GM21528 (cell line): ENCODE results near the gene PTTG1IP.

Experiments used
- ATAC-seq: cut with Tn5 transposase; IDR thresholded peaks from one replicate; pipeline ENCODE4 v1.9.1; 2021; ENCODE audit warnings: mild to moderate bottlenecking, moderate library complexity; ENCODE audit not compliant: unreplicated experiment, low FRiP score

PTTG1IP gene

GRCh38 chr21:44898011-44898488, 24.6 kb upstream of the PTTG1IP start:
- no peak for ATAC-seq

- ATAC-seq: no peak
Observed at GRCh38 chr21:44897326-44898010, 24.0 kb upstream of the PTTG1IP start.

DNA sequence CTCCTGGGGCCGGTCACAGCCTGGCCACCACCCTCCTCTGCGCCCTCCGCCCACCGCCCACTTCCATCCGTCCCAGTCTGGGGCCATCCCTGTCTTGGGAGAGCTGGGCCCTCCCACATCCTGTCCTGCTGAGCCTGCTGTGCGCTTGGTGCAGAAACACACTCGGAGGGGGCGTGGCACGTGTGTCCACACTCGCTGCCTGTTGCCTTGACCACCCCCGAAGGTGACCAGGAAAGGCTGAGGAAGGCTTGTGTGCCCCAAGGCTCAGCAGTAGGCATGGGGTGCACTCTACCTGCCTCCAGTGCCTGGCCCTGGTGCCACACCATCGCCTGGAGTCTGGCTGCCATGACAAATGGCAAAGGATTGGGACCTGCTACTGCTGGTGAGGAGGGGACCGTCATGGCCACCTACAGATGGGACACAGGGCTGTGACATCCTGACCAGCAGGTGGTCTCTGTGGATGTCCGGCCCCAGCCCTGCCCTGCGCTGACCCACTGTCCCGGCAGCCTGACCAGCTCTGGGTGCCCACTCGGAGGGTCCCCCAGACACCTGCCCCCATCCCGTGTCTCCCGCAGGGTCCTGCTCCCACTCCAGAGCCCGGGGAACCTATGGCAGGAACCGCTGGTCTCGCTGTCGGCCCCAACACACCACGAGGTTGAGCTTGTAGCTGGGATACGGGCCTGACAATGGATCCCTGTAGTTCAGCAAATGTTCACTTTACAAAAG, 23.2 kb upstream of the PTTG1IP start:
- ATAC-seq: no peak

DNA sequence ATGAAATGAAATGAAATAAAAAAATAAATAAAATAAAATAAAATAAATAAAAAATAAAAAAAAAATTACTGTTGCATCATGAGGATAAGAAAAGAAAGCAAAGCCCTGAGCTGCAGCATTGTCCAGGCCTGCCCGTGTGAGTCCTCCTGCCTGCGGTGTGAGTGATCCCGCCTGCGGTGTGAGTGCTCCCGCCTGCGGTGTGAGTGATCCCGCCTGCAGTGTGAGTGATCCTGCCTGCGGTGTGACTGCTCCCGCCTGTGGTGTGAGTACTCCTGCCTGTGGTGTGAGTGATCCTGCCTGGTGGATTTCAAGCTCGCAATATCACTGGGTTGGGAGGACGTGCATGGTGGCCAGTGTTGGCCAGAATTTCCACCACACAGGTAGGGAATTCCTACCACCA, 22.4 kb upstream of the PTTG1IP start:
- no peak for ATAC-seq

DNA sequence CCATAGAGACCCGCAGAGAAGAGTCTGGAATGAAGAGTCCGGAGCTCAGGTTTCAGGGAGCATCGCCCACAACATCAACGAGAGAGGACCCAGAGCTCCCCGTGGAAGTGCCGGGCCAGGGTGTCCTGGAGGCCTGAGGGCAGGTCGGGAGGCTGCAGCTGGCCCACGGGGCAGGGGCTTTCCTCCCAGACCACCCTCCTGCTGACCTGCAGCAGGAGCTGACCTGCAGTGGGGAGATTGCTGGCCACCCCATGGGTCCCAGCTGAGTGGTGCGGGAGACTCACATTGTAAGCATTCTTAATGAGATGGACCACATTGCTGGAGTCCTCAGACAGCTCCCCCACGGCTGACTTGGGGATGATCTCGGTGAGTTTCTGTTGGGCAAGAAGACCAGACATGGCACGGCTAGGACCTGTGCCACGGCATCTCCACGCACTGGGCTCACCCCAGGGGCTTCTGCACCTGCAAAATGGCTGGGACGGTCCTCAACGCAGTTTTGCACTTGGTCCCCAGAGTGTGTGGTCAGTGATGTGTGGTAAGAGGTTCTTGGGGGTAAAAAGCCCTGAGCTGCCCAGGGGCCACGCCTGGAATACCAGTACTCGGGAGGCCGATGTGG, 21.3 kb upstream of the PTTG1IP start:
- ATAC-seq: no peak

DNA sequence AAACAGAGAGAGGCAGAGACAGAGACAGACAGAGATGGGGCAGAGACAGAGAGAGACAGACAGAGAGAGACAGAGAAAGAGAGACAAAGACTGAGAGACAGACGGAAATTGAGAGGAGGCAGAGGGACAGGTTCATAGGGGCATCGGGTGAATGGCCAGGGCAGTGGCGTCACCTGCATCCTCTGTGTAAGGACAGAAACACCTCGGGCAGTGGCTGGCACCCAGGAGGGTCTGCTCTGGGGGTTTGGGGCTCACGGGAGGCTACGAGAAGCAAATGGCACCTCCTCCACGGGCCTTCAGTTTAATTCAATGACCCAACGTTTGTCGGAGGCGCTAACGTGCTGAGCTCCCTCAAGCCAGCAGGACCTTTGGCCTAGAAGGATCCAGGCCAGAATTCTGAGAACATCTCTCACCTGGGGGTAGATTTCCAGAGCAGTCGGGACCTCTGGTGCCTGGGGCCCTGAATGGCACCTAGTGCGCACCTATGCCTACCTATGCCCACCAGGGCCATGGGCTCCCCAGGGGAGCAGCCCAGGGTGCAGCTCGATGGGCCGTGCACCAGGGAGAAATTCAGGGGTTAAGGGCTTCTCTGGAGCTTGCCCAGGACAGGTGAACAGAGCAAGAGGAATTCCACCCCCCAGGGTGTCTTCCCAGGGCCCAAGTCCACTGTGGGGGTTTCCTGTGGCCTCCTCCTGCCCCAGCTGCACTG, 20.6 kb upstream of the PTTG1IP start:
- no peak for ATAC-seq

GRCh38 chr21:44893278-44893556, 19.7 kb upstream of the PTTG1IP start:
- no peak for ATAC-seq

DNA sequence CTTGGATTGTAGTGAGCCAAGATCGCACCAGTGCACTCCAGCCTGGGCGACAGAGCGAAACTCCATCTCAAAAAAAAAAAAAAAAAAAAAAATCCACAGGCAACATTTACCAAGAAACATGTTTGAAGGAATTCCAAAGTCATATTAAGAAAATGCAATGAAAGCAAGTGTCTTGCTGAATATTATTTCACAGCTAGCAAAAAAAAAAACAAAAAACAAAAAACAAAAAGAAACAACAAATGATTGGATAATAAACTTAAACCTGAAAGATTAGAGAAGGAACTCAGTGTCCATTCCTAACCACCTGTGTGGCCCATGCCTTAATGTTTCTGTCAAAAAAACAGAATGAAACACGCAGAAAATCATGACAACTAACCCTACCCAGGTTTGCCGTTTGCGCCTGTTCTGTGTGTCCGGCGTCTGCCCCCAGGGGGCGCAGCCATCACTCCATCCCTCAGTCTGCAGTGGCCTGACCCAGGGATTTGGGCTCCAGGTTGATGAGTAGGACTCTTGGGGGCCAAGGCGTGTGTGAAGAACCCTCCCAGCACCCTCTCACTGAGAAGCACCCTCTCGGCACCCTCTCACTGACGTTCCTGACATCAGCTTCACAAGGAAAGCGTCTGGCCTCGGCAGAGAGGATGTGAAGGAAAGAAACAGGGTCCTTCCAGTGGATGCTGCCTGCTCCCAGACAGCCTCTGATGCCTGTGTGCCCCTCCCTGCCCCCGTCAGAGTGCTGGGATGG, 19.2 kb upstream of the PTTG1IP start:
- no peak for ATAC-seq

GRCh38 chr21:44892095-44892494, 18.6 kb upstream of the PTTG1IP start:
- no peak for ATAC-seq

DNA sequence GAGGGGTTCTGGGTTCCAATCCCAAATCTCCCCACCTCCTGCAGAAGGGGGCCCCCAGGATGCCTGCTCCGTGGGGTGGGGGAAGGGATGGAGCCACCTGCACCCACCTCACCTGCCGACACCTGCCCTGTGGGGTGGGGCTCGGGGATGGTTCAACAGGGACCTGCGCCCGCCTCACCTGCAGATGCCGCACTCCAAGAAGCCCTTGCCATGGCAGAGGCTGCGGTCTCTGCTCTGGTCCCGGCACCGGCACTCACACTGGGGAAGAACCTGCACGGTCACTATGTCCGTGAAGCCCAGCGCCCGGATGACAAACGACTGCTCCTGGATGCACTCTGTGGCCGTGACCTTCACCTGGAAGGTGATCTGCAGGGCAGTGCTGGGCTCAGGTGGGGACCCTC, 18.1 kb upstream of the PTTG1IP start:
- no peak for ATAC-seq

- no peak for ATAC-seq
Observed at GRCh38 chr21:44890961-44891541, 17.6 kb upstream of the PTTG1IP start.

- ATAC-seq: no peak
Observed at GRCh38 chr21:44890338-44890931, 16.9 kb upstream of the PTTG1IP start.

DNA sequence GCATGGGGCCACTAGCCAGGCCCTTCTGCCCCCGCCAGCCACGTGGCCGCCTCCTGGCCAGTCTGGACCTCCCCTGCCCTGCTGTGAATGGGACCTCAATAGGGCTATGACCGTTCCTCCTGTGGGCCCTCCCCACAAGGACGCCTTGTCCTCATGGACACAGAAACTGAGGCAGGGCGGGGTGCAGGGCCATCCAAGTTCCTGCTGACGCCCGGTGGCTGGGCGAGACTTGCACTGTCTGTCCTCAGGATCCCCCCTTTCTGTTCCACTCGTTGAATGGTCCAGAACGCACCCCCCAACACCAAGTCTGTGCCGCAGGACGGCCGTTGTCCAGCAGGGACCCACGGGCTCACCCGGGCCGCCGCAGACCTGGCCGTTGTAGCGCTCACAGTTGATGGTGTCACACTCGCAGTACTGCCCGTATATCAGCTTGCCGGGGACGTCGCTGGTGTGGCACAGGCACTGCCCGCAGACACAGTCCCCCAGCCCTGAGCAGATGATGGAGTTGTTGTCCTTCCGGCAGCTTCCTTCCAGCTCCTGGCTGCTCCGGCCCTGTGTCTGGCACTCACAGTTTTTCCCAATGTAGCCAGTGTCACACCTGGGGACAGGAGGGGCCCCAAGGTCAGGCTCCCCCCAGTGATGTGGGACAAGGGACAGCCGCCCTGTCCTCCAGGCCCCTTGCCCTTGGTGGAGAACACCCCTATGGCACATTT, 16.3 kb upstream of the PTTG1IP start:
- ATAC-seq: no peak

GRCh38 chr21:44888581-44889550, 15.4 kb upstream of the PTTG1IP start:
- no peak for ATAC-seq

DNA sequence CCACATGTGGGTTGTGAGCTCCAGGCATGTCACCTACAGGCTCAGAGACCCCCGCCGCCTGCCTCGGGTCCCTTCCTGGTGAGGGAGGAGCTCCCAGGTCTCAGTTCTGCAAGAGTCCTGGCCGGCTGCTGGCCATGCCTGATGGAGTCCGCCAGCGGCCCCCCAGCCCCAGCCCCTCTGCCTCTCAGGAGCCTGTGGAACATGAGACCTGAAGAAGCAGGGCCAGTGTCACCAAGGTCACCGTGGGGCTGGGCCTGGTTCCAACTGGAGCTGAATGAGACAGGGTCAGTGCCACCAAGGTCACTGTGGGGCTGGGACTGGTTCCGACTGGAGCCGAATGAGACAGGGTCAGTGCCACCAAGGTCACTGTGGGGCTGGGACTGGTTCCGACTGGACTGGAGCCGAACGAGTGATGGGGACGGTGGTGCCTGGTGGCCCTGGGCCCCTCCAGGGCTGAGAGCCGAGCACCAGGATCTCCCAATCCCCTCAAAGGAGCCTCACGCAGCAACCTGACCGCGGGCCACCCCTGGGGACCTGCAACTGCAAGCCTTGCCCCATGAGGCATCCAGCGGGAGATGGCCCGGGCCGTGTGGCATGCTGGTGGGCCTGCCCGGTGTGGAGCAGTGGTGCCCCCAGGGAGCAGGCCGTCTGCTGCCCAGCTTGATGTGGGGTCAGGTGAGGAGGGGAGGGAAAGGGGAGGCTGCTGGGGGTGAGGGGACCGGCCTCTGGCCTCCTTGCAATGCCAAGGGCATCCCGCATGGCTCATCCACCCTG, 14.5 kb upstream of the PTTG1IP start:
- ATAC-seq: no peak

DNA sequence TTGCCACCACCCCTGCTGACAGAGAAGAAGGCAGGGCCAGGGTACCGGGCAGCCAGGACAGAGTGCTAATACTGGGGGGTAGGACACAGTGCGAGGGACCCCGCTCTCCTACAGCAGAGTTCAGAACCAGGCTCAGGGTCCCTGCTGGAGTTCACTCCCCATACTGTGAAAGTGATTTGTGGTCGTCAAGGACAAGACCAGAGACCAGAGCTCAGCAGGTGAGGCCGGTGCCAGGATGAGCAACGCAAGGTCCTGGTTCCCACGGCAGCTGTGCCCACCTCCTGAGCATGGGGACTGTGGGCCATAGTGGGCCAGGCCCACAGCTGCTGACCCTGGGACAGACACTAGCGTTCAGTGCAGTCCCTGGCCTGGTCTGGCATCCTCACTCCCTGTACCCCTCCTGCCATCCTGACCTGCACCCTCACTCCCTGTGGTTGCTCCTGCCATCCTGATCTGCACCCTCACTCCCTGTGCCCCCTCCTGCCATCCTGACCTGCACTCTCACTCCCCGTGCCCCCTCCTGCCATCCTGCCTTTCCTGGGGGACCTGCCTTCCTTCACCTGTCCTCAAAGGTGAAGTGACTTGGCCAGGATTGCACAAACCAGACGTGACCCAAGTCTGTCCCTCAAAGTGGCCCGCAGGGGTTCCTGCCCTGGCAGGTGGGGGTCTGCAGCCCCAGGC, 13.8 kb upstream of the PTTG1IP start:
- no peak for ATAC-seq
